Right renal cortex interstitium (tissue), 3 donors: Measurements from ENCODE around the gene DPEP2. TPM values are rescaled to one million over a fixed set of nuclear protein-coding genes. Genes with fewer than 3 reads are reported as not detected.
A peak's percentile ranks its signal among the peaks of the same experiment; 100 is the strongest.
"Not testable (repeated sequence)": the region's sequence is repeated elsewhere in the genome, so short reads cannot be mapped to it uniquely, and the experiment has no call there.

Experiments used
- DNase-seq, 3 donors: peaks; one replicate each; pipeline ENCODE4 v3.0.0-alpha.2; 2013; ENCODE audit warnings: low read depth in 3 of 3, low spot score in 2 of 3
- polyA plus RNA-seq, 3 donors: library from polyadenylated mRNA; unstranded; fragments of 120-200 nt; gene quantifications; one replicate each; pipeline ENCODE4 v1.2.1, GENCODE V29; 2013; ENCODE audit not compliant: insufficient read length in 3 of 3

Gene DPEP2
- polyA plus RNA-seq, 3 donors = 0.57 to 1.0 (median 0.71) TPM

DNA sequence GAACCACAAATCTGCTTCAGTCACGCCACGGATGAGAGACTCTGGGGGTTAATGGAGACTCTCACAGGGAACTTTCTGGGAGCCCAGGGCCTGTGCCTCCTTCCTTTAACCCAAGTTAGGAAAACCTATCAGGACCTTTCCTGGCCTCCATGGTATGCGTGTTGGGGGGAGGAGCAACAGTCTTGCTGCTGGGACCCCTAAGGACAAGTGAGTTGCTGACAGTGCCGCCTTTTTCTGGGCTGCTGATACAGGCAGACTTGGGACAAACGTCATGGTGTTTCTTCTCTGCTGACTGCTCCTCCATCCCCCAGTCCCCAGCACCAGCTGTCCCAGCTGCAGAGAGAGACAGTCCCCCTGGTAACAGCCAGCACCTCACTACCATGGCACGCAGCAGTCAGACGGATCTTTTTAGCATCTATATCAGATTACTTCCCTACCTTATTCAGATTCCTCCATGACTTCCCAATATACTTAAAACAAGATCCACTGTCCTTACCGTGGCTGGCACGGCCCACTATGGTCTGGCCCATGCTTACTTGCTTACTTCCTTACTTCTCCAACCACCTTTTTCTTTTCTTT lies 10.0 kb upstream of the DPEP2 start:
- no peak for DNase-seq

DNA sequence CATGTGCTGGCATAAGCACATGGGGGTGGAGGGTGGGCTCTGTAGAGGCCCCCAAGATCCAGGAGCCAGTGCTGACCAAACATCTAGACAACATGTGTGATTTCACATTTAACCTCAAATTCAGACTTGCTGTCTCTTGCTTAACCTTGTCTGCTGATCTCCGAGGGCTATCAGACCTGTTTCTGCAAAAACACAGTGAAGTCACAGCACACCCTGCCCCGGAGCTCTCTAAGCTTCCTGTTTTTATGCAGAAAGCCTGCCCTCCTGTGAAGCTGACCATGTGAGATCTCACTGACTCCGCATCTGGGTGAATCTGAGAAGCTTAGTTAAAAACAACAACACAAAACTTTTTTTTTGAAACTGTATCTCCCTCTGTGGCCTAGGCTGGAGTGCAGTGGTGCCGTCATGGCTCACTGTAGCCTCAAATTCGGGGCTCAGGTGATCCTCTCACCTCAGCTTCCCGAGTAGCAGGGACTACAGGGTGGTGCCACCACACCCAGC lies 6.6 kb upstream of the DPEP2 start:
- no peak for DNase-seq

DNA sequence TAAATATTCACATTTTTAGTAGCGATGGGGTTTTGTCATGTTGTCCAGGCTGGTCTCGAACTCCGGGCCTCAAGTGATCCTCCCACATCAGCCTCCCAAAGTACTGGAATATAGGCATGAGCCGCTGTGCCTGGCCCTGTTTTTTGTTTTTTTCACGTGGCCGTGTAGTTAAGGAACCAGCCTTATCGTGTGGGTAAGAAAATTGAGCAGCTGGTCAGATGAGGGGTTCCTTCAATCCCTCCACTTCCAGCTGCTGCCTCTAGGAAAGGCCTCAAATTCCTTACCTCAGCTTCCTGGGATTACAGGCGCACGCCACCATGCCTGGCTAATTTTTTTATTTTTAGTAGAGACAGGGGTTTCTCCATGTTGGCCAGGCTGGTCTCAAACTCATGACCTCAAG lies 5.9 kb upstream of the DPEP2 start:
- DNase-seq = no peak

DNA sequence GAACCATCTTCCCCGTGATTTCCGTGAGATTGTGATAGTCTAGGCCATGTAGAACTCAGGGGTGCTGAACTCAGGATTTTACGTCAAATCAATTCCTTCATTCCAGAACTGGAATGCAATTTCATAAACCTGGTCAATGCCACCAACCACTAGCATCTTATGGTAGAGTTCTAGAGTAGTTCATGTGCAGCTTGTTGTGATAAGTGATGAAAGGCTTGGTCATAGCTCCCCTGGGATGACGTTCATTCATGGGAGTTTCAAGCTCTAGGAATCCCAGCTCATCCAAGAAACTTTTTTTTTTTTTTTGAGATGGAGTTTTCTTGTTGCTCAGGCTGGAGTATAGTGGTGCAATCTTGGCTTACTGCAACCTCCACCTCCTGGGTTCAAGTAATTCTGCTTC lies 3.7 kb upstream of the DPEP2 start:
- no peak for DNase-seq

DNA sequence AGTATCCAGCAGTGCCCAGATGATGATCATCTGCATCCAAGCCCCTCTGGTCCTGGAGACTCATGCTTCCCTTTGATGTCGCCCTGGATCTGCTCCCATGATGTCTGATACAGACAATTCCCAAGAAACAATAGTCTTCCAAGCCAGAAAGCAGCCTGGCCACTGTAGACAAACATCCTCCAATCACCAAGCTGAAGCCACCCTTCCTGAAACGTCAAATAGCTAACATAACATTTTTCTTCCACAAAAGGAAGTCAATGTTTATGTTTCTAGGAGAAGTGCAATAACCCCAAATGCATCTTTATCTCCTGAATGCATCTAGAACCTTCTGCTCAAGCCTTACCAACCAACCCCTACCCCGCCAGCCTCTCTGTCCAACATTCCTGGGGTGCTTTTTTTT lies 1.2 kb upstream of the DPEP2 start:
- no peak for DNase-seq

DNA sequence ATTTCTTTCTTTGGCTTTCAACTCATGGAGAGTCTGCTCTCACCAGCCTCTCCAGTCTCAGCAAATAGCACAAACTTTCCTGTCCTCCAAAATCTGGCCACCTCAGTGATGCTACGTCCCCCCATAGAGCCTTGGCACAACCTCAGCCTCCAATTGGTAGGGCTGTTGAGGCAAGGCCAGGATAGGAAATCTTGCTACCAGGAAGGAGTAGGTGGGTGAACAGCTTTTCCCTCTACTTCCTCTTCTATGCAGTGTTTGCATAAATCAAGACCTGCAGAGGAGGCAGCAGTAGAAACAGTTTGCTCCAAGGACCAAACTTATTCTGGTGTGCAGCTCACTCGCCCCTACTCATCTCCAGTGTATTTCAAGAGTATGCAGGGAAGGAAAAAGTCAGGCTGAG lies 701 bp upstream of the DPEP2 start:
- DNase-seq = no peak

DNA sequence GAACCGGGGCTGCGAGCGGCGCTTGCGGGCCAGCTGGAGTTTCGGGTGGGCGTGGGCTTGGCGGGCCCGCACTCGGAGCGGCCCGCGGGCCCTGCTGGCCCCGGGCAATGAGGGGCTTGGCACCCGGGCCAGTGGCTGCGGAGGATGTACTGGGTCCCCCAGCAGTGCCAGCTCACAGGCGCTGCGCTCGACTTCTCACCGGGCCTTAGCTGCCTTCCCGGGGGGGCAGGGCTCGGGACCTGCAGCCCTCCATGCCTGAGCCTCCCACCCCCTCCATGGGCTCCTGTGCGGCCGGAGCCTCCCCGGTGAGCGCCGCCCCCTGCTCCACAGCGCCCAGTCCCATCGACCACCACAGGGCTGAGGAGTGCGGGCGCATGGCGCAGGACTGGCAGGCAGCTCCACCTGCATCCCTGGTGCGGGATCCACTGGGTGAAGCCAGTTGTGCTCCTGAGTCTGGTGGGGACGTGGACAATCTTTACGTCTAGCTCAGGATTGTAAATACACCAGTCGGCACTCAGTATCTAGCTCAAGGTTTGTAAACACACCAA lies 979 bp downstream of the DPEP2 start:
- DNase-seq = not testable (repeated sequence)

DNA sequence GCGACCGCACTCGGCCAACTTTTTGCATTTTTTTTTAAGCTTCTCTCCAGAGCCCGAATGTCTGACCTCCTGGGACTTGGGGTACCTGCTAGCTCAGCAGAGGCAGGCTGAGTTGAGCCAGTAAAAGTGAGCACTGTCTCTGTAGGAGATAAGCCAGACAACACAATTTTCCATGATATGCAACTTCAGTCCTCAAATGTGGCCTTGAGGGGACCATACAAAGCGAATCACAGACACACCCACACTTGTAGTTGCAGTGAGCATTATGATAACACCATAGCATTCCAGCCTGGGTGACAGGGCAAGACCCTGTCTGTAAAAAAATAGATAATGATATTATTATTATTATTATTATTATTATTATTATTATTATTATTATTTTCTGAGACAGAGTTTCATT lies 2.6 kb downstream of the DPEP2 start:
- DNase-seq = no peak

DNA sequence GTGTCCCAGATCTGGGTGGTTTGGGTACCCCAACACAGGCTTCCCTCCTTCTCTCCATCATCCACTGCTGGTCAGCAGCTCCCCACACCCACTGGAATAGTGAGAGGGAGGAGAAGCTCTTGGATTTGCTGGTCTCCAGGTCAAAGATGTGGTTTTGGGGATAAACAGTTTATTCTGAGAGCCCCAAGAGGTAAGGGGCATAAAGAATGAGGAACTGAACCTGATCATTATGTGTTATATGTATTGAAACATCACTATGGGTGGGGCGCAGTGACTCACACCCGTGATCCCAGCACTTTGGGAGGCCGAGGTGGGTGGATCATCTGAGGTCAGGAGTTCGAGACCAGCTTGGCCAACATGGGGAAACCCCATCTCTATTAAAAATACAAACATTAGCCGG lies 3.9 kb downstream of the DPEP2 start:
- DNase-seq = no peak

DNA sequence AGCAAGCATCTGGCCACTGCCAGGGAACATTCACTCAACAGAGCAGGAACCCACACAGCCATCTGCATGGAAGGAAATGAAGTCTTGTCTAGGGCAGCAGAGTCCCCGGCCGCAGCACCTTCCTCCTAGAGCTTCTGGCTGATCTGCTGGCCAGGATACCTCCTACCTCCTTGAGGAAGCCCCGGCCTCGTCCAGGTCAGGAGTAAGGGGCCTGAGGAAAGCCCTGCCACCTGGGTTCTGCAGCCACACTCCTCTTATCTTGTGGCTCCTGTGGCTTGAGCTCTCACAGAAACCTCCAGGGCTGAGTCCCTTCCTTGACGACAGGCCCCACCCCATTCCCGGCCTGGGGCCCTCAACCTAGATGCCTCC lies 5.3 kb downstream of the DPEP2 start:
- not testable (repeated sequence) for DNase-seq

DNA sequence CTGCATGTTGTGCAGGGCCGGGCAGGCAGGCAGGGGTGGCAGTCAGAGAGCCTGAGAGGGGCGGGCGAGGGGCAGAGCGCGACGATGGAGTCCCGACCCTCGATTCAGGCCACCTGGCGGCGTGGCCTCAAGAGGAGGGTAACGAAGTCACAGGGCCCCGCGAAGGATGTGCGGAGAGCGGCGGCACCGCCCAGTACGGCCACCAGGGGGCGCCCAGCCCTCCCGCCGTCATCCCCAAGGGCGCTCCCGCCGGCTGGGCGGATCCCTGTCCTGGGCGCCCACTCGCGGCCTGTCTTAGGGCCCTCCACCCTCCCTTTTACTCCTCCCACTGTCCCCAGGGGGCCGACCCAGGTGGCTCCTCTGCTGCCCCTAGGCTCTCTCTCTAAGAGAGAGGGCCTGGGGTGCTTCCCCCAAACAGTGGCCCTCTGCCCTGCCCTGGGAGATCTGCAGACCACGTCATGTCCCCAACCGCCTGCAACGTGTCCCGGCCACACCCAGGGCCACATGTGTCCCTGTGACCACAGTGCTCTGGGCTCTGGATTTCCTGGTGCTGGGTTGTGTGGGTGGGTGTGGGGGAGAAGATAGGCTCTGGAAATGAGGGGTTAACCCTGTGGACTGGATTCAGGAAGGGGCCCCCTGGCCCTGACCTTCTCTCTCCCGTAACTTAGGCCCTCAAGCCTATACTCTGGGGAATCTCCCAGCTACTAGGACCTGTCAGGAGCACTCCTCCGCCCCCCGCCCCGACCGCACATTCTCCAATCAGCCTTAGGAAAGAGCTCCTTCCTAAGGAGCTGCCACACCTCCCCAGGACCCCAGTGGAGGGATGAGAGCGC lies 5.9 kb downstream of the DPEP2 start:
- peak in 1 of 3 donors; percentile 41 for DNase-seq

DNA sequence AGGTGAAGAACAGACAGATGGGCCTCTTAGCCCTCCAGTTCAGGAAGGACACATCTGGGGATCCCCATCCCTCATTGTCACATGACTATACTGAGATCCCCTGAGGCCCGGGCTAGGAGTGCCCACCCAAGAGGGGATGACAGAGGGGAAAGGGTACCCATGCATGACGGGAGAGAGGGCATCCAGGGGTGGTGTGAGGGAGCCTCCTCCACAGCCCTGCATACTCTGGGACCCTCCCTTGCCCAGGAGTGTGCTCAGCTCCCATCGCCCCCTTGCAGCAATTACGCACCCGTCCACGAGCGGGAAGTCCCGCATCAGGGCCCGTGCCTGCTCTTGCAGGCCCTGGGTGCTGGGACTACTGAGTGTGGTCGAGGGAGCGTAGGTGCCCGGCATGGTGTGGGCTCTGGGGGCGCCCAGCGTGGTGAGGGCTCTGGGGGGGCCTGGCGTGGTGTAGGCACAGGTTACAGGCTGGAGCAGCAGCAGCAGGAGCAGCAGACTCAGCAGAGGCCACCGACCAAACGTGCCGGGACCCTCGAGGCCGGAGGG lies 6.5 kb downstream of the DPEP2 start:
- DNase-seq = no peak

DNA sequence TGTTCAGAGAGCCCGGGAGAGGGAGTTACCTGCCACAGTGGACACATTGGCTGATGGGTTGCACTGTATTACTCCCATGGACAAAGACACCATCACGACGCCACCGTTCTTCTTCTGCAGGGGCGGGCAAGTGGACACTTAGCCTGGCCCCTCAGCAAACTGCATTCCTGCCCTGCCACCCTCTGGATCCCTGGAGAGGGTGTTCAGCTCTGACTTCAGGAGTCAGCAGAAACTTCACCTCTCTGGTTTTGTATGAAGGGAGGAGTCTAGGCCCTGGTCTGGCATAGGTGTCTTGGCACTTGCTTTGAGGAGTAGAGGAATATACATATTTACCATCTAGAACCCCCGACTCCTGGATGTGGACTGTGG lies 9.3 kb downstream of the DPEP2 start:
- no peak for DNase-seq

DNA sequence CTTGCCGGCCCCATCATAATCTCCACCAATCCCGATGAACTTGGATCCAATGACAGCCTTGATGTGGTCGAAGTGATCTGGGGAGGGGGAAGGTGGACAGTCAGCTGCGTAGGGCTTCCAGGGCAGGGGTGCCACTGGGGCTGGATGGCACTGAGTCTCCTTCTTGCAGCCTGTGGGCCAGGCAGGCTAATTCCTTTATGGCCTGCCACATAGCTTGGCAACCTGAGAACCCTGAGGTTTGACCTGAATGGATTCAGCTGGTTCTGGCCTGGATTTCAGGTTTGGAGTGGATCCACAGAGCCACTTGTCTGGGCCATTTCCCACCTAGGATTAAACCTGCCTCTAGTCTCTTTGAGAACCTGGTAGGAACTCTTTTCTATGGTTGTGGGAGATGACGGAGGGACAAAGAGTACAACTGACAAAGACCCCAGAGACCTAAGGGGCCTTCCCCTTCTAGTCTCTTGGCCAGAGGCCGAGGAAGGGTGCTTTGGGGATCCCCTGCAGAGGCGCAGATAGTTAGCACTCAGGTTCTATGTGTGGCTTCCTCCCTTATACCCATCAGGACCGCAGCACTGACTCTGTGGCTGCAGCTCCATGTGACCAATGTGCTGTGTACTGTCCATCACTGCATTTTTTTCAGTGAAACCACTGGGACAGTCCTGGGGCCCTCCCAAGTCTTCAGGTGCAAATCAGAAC lies 9.8 kb downstream of the DPEP2 start:
- DNase-seq = no peak

DNA sequence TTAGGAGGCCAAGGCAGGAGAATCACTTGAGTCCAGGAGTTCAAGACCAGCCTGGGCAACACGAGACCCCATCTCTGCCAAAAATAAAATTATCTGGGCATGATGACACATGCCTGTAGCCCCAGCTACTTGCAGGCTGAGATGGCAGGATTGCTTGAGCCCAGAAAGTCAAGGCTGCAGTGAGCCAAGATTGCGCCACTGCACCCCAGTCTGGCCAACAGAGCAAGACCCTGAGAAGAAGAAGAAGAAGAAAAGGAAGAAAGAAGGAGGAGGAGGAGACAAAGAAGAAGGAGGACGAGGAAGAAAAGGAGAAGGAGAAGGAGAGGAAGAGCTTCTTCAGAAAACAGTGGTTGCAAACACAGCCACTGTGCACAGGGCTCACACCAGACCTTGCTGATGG lies 10.6 kb downstream of the DPEP2 start:
- no peak for DNase-seq

DNA sequence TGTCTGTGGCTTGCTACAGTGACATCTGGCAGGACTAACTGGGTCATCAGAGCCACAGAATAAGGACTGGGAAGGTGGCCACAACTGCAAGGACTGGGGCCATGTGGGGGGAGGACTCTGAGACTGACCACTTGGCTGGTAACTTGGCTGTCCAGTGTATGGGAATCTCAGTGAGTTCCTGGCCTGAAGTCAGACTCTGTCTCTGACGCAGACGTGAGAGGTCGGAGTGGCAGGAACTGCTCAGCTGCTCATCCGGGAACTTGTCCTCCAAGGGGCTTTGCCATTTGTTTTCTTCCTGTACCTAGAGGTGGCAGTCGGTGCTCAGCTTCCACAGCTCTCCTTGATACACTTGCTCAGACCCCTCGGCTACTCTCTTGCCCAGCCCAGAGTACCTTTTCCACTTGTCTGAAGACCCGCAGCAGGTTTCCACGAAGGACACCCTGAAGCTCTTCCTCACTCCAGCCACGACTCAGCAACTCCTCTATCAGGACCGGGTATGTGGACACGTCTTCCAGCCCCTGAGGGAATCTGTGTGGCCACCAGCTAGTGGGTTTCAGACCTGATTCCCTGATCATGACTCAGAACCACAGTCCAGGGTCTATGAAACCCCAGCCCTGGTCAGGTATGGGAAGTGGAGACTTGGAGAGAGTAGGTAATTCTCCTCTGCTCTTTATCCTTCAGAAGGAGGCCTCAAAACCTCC lies 11.7 kb downstream of the DPEP2 start:
- no peak for DNase-seq

DNA sequence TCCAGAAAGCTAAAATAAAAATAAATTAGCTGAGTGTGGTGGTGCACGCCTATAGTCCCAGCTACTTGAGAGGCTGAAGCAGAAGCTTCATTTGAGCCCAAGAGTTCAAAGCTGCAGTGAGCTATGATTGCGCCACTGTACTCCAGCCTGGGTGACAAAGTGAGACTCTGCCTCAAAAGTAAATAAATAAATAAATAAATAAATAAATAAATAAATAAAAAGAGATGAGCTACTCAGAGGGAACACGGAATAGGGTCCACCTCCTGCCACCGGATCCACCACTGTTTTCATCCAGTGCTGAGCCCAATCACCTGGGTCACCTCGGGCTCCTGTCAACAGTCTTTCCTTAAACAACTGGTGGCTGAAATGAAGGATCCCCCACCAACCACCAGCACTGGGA lies 12.3 kb downstream of the DPEP2 start:
- no peak for DNase-seq

DNA sequence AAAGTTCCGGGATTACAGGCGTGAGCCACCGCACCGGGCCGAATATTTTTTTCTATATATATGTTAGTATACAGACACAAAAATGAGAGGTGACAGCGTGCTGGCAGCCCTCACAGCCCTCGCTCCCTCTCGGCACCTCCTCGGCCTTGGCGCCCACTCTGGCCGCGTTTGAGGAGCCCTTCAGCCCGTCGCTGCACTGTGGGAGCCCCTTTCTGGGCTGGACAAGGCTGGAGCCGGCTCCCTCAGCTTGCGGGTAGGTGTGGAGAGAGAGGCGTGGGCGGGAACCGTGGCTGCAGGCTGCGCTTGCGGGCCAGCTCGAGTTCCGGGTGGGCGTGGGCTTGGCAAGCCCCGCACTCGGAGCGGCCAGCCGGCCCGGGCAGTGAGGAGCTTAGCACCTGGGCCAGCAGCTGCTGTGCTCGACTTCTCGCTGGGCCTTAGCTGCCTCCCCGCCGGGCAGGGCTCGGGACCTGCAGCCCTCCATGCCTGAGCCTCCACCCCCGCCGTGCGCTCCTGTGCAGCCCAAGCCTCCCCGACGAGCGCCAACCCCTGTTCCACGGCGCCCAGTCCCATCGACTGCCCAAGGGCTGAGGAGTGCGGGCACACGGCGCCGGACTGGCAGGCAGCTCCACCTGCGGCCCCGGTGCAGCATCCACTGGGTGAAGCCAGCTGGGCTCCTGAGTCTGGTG lies 17.1 kb downstream of the DPEP2 start:
- DNase-seq = no peak

DNA sequence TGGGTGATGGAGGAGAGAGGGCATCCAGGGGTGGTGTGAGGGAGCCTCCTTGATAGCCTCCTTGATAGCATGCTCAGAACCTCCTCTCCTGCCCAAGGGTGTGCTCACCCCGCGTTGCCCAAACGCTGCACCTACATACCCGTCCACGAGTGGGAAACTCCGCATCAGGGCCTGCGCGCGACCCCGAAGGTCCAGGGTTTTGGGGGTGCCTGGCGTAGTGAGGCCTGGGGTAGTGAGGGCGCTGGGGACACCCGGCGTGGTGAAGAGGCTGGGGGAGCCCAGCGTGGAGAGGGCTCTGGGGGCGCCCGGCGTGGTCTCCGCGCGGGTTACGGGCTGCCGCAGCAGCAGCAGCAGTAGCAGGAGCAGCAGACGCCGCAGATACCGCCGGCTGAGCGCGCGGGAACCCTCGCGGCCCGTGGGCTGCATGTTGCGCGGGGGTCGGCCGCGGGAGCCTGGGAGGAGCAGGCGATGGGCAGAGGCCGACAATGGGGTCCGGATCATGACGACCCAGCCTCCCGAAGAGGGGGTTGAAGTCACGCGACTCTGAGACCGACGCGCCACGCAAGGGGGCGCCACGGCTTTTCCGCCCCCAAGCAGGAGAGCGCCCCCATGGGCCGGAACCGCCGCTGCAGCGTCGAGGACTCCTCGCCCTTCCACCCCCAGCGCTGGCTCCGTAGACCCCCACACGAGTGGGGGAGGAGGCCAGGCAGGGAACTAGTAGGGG lies 19.2 kb downstream of the DPEP2 start, which contains the start of gene DPEP3:
Gene DPEP3 (minus strand): TSS at position 545 of the 724 bp plus-strand sequence. CDS start 119 bp downstream, at position 426.
- no peak for DNase-seq
